SK-N-SH (cell line): ENCODE results near the gene LTBP1. TPM values are rescaled to one million over a fixed set of nuclear protein-coding genes. Genes with fewer than 3 reads are reported as not detected.

ENCODE experiments used
- CTCF ChIA-PET: fragments of 300-600, 350-600 bp; formaldehyde crosslinking; extraction: SDS; loops from one replicate; lab custom pipeline; 2021; lab: Yijun Ruan, JAX
- POLR2A ChIA-PET: fragments of 350-600 bp; sonication (Branson Sonifier 250); formaldehyde crosslinking; extraction: SDS; loops from one replicate; lab custom pipeline; 2020; ENCODE audit warnings: antibody characterized with exemption, inconsistent platforms; lab: Yijun Ruan, JAX
- DNase-seq: peaks from one replicate; pipeline ENCODE4 v3.0.0; 2012
- H2AFZ ChIP-seq: fragments of 200-600 bp; sonication (generic); 2 replicates; pipeline ENCODE4 v1.8.1; 2016; ENCODE audit warnings: antibody characterized with exemption, mild to moderate bottlenecking, low read depth
- H3F3A ChIP-seq: fragments of 200-600 bp; sonication (generic); replicated peaks from 2 replicates; pipeline ENCODE3; 2016; ENCODE audit warnings: antibody characterized with exemption, mild to moderate bottlenecking; ENCODE audit not compliant: insufficient read depth
- H3K27ac ChIP-seq, 2 experiments: fragments of 200-500 bp in 1 of 2; fragments of 200-600 bp in 1 of 2; sonication (Bioruptor generic) in 1 of 2; sonication (generic), shearing (Covaris generic) in 1 of 2; 2 replicates each; pipeline versions ENCODE4 v1.5.1 to v1.6.1; 2014 to 2016; ENCODE audit warnings: low read depth in 2 of 2, inconsistent platforms in 1 of 2, low read length in 1 of 2, mild to moderate bottlenecking in 1 of 2, mixed read lengths in 1 of 2
- H3K27me3 ChIP-seq: fragments of 200-600 bp; sonication (generic), shearing (Covaris generic); 2 replicates; pipeline ENCODE4 v1.6.1; 2016; ENCODE audit warnings: mixed run types; ENCODE audit not compliant: insufficient read depth
- H3K36me3 ChIP-seq, 2 experiments: fragments of 200-500 bp in 1 of 2; fragments of 200-600 bp in 1 of 2; sonication (Bioruptor generic) in 1 of 2; sonication (generic) in 1 of 2; replicated peaks in 1 of 2; 2 replicates each; pipeline versions ENCODE3 to v1.5.1; 2014 to 2016; ENCODE audit warnings: low read length in 1 of 2, mild to moderate bottlenecking in 1 of 2; ENCODE audit not compliant: insufficient read depth in 2 of 2, control insufficient read depth in 1 of 2
- H3K4me1 ChIP-seq, 2 experiments: fragments of 200-500 bp in 1 of 2; fragments of 200-600 bp in 1 of 2; sonication (Bioruptor generic) in 1 of 2; sonication (generic), shearing (Covaris generic) in 1 of 2; 2 replicates each; pipeline versions ENCODE4 v1.5.1 to v1.6.1; 2014 to 2016; ENCODE audit warnings: low read depth in 1 of 2, low read length in 1 of 2, mixed run types in 1 of 2; ENCODE audit not compliant: insufficient read depth in 2 of 2, control insufficient read depth in 1 of 2
- H3K4me2 ChIP-seq: fragments of 200-600 bp; sonication (generic), shearing (Covaris generic); 2 replicates; pipeline ENCODE4 v1.6.1; 2017; ENCODE audit warnings: mixed run types
- H3K4me3 ChIP-seq, 2 experiments: fragments of 200-500 bp in 1 of 2; fragments of 200-600 bp in 1 of 2; sonication (Bioruptor generic) in 1 of 2; sonication (generic), shearing (Covaris generic) in 1 of 2; 2 replicates each; pipeline versions ENCODE4 v1.5.1 to v1.8.1; 2014 to 2016; ENCODE audit warnings: low read depth in 2 of 2, inconsistent platforms in 1 of 2, low read length in 1 of 2, mild to moderate bottlenecking in 1 of 2, mixed read lengths in 1 of 2, moderate library complexity in 1 of 2
- H3K79me2 ChIP-seq: fragments of 200-600 bp; sonication (generic); 2 replicates; pipeline ENCODE4 v1.8.1; 2017; ENCODE audit warnings: mild to moderate bottlenecking; ENCODE audit not compliant: insufficient read depth
- H3K9ac ChIP-seq: fragments of 200-600 bp; sonication (generic); 2 replicates; pipeline ENCODE4 v1.6.1; 2017; ENCODE audit warnings: mixed run types
- H3K9me2 ChIP-seq: fragments of 200-600 bp; sonication (generic); 2 replicates; pipeline ENCODE4 v1.6.1; 2017; ENCODE audit warnings: mixed run types
- H3K9me3 ChIP-seq: fragments of 200-600 bp; sonication (generic); 2 replicates; pipeline ENCODE4 v1.6.1; 2017; ENCODE audit warnings: mixed run types, mild to moderate bottlenecking, moderate library complexity
- H4K20me1 ChIP-seq: fragments of 200-600 bp; sonication (generic); 2 replicates; pipeline ENCODE4 v1.6.1; 2017; ENCODE audit warnings: mild to moderate bottlenecking, mixed run types; ENCODE audit not compliant: insufficient read depth
- CTCF ChIP-seq: fragments of 200-600 bp; sonication (generic); IDR thresholded peaks from 2 replicates; pipeline ENCODE4 v1.6.1; 2017; ENCODE audit warnings: antibody characterized with exemption, mild to moderate bottlenecking, moderate library complexity
- EZH2phosphoT487 ChIP-seq: fragments of 200-600 bp; sonication (generic); IDR thresholded peaks from 2 replicates; pipeline ENCODE4 v1.6.1; 2017; ENCODE audit warnings: low read depth, mixed run types, mild to moderate bottlenecking, antibody characterized with exemption, moderate library complexity, borderline replicate concordance
- FOXJ3 ChIP-seq: sonication (generic); formaldehyde crosslinking; IDR thresholded peaks from 2 replicates; pipeline ENCODE4 v1.5.1; 2020; ENCODE audit warnings: mild to moderate bottlenecking, missing genetic modification reagents
- GATA2 ChIP-seq: sonication (generic); formaldehyde crosslinking; IDR thresholded peaks from 2 replicates; pipeline ENCODE4 v1.5.0; 2020; ENCODE audit warnings: mild to moderate bottlenecking, missing genetic modification reagents
- MAX ChIP-seq: IDR thresholded peaks from 2 replicates; pipeline ENCODE4 v1.4.0; 2012; ENCODE audit warnings: low read depth
- NFIC ChIP-seq: IDR thresholded peaks from 2 replicates; pipeline ENCODE4 v1.4.0; 2012; ENCODE audit warnings: borderline replicate concordance
- POLR2AphosphoS5 ChIP-seq: IDR thresholded peaks from 2 replicates; pipeline ENCODE4 v1.6.1; 2012; ENCODE audit warnings: low read depth, low read length
- RAD21 ChIP-seq: IDR thresholded peaks from 2 replicates; pipeline ENCODE4 v1.6.1; 2012; ENCODE audit warnings: mild to moderate bottlenecking, low read length
- RCOR1 ChIP-seq: fragments of 150-350 bp; IDR thresholded peaks from 2 replicates; pipeline ENCODE4 v1.6.1; 2017; ENCODE audit warnings: antibody characterized with exemption, low read length
- TCF12 ChIP-seq: IDR thresholded peaks from 2 replicates; pipeline ENCODE4 v1.4.0; 2012
- WGBS: methylation state at CpG from one replicate; pipeline ENCODE4 v1.1.6; 2017; ENCODE audit warnings: low lambda C conversion rate; 5-methylcytosine and 5-hydroxymethylcytosine counted together
- polyA plus RNA-seq, 3 experiments: library from polyadenylated mRNA; depleted of rRNA; stranded (reverse); fragments of >200 nt; gene quantifications; 2 replicates each; pipeline ENCODE4 v1.2.3, GENCODE V29; 2012
- TF ChIP-seq, protein P1 (sequence below): IDR thresholded peaks from 2 replicates; pipeline ENCODE4; 2012
- TF ChIP-seq, protein P2 (sequence below): IDR thresholded peaks from 2 replicates; pipeline ENCODE4 v1.4.0; 2012; ENCODE audit warnings: low read depth, borderline replicate concordance

Gene LTBP1
- polyA plus RNA-seq, 1 of the 3 experiments (the other 2 are of a cell fraction), result 467 TPM

DNA sequence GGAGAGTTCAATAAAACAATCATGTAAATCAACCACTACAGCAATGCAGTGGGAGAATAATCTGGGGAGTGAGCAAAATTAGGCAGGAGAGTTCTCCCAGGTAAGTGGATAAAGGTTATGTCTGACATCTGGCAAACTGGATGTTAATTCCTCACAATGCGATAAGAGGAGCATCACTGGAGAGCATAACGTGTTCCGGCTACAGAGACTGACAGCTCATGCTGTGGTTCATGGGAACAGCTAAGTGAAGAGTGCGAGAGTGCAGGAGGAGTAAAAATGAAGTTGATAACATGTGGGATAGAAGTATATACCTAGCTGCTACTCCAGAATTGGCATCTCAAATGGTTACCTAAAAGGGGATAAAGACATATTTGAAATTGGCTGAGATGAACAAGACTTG, 153.2 kb downstream of the LTBP1 start:
- Histone ChIP-seq H3K4me3 (no peak overlapping the region), H3K4me1 (peaks cover 4 to 14% of the 10 kb centered on the region in 2 experiments), H3K9me3 (no peaks in the 10 kb centered on the region; the same call in 1 of the 2 replicates), H3K36me3 (no peaks in the 10 kb centered on the region), H3K4me2 (no peak overlapping the region), H3K27me3 (no peaks in the 10 kb centered on the region), H2AFZ (no peak overlapping the region), H3K9me2 (no peaks in the 10 kb centered on the region), H3K9ac (no peak overlapping the region), H3K79me2 (no peaks in the 10 kb centered on the region), H3F3A (peaks cover 9% of the 10 kb centered on the region), H3K27ac (no peak overlapping the region), H4K20me1 (no peaks in the 10 kb centered on the region)
- ChIA-PET POLR2A (no interaction called here), CTCF (interaction anchor here (0.7 to 1.1 kb wide), 3 partner anchors 13 to 66 kb away, joined by 3 read pairs; no protein-coding TSS in a partner anchor)
- no peak for TF ChIP-seq FOXJ3 (CRISPR knock-in tag)
- TF ChIP-seq GATA2 (CRISPR knock-in tag), result peak; percentile 57
- DNase-seq, result peak; percentile 31
- 78% methylated on average over 4 of the region's 4 CpGs for WGBS

DNA sequence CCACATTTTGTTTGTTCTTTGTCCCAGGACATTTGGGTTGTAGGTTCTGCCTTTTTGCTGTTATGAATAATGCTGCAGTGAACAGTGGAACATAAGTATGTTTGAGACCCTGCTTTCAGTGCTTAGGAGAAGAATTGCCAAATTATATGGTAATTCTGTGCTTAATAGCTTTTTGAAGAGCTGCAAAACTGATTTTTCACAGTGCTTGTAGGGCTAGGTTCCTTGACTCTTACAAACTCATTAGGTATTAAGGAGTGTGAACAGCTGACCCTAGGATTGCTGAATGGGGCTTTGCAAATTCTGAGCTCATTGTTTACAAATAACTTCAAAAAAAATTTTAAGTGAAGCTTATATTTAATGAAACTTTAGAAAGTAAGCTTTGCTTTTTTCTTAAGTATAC, 154.2 kb downstream of the LTBP1 start:
- Histone ChIP-seq H3K4me3 (no peak overlapping the region), H3K9me3 (no peaks in the 10 kb centered on the region), H4K20me1 (no peaks in the 10 kb centered on the region), H3K4me1 (peaks cover 4 to 14% of the 10 kb centered on the region in 2 experiments), H3K79me2 (no peaks in the 10 kb centered on the region), H2AFZ (no peak overlapping the region), H3K4me2 (no peak overlapping the region)
- DNase-seq, result no peak
- POLR2A ChIA-PET, result no interaction called here
- TF ChIP-seq CTCF (no peak), TCF12 (no peak), RAD21 (no peak), FOXJ3 (CRISPR knock-in tag) (no peak), RCOR1 (no peak), GATA2 (CRISPR knock-in tag) (no peak), NFIC (no peak), MAX (no peak), POLR2AphosphoS5 (no peak), EZH2phosphoT487 (no peak)
- TF ChIP-seq, protein P1, sequence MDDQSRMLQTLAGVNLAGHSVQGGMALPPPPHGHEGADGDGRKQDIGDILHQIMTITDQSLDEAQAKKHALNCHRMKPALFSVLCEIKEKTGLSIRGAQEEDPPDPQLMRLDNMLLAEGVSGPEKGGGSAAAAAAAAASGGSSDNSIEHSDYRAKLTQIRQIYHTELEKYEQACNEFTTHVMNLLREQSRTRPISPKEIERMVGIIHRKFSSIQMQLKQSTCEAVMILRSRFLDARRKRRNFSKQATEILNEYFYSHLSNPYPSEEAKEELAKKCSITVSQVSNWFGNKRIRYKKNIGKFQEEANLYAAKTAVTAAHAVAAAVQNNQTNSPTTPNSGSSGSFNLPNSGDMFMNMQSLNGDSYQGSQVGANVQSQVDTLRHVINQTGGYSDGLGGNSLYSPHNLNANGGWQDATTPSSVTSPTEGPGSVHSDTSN, result no peak
- TF ChIP-seq, protein P2, sequence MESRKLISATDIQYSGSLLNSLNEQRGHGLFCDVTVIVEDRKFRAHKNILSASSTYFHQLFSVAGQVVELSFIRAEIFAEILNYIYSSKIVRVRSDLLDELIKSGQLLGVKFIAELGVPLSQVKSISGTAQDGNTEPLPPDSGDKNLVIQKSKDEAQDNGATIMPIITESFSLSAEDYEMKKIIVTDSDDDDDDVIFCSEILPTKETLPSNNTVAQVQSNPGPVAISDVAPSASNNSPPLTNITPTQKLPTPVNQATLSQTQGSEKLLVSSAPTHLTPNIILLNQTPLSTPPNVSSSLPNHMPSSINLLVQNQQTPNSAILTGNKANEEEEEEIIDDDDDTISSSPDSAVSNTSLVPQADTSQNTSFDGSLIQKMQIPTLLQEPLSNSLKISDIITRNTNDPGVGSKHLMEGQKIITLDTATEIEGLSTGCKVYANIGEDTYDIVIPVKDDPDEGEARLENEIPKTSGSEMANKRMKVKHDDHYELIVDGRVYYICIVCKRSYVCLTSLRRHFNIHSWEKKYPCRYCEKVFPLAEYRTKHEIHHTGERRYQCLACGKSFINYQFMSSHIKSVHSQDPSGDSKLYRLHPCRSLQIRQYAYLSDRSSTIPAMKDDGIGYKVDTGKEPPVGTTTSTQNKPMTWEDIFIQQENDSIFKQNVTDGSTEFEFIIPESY, result no peak
- TF ChIP-seq, all 33 proteins: peak for 0
- H3F3A ChIP-seq, result peaks cover 9% of the 10 kb centered on the region
- no peaks in the 10 kb centered on the region for H3K36me3 ChIP-seq
- no peak overlapping the region for H3K27ac ChIP-seq
- no peak overlapping the region for H3K9ac ChIP-seq
- H3K9me2 ChIP-seq, result no peaks in the 10 kb centered on the region
- H3K27me3 ChIP-seq, result no peaks in the 10 kb centered on the region
- CTCF ChIA-PET, result interaction anchor here (0.8 kb wide), 1 partner anchor 333 kb away, joined by 3 read pairs; no protein-coding TSS in a partner anchor
